ENCODE results near the gene NDUFS2. TPM values are rescaled to one million over a fixed set of nuclear protein-coding genes. Genes with fewer than 3 reads are reported as not detected.
"Not testable (repeated sequence)": the region's sequence is repeated elsewhere in the genome, so short reads cannot be mapped to it uniquely, and the experiment has no call there.

NDUFS2 gene
- total RNA-seq, 2 experiments from 2014 or later = 74.2 to 82.1 TPM

DNA sequence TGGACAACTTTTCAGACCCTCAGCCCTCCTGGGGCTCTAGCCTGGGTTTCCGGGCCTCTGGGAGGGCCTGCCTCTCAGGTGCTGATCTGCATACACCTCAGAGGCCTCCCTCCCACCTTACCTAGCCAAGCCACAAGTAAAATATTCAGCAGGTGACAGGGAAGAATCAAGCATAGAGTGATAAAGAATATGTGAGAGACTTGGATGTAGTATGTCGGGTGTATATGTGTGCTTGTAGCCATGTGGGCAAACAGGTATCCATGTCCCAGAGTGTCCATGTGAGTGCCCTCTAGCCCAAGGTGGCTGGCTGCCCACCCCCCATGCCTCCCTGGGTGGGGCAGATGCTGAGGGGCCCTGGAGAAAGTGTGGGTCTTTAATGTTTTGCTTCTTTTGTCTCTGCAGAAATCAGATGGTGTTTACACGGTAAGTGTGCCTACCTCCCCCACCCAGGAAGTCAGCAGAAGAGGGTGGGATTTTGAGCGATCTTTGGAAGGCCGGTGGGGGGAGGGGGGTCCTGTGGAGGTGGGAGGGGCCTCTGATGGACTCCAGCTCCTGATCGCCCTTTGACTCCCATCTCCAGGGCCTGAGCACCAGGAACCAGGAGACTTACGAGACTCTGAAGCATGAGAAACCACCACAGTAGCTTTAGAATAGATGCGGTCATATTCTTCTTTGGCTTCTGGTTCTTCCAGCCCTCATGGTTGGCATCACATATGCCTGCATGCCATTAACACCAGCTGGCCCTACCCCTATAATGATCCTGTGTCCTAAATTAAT lies 16.3 kb downstream of the NDUFS2 start:
- ChIA-PET POLR2A (no interaction called here), CTCF (interaction anchor here (1.1 to 3.6 kb wide), 6 partner anchors 9 to 164 kb away, joined by 3 to 21 read pairs (median 4); partner anchors contain the start of gene NDUFS2)
- H3K4me3 Mint-ChIP-seq = no peak overlapping the region
- DNase-seq = no peak
- peaks cover 50% of the 10 kb centered on the region for H3K4me1 Mint-ChIP-seq
- H3K27ac Mint-ChIP-seq = peak overlapping the region; percentile 82
- H3K27me3 Mint-ChIP-seq = no peaks in the 10 kb centered on the region
- peaks cover 17% of the 10 kb centered on the region for H3K36me3 Mint-ChIP-seq (ENCODE audit: low read depth)
- H3K9me3 Mint-ChIP-seq = no peaks in the 10 kb centered on the region

- H3K27me3 Mint-ChIP-seq = no peaks in the 10 kb centered on the region
- H3K4me1 Mint-ChIP-seq = peaks cover 46% of the 10 kb centered on the region
- no peak overlapping the region for H3K4me3 Mint-ChIP-seq
- peaks cover 10% of the 10 kb centered on the region for H3K36me3 Mint-ChIP-seq (ENCODE audit: low read depth)
- no peaks in the 10 kb centered on the region for H3K9me3 Mint-ChIP-seq
- ChIA-PET CTCF (interaction anchor here (1.0 to 3.6 kb wide), 8 partner anchors 10 to 163 kb away, joined by 3 to 21 read pairs (median 4); partner anchors contain the start of genes NDUFS2, NIT1 and PFDN2), POLR2A (no interaction called here)
- DNase-seq = no peak
- H3K27ac Mint-ChIP-seq = no peak overlapping the region
Observed at GRCh38 chr1:161219078-161219892, 17.1 kb downstream of the NDUFS2 start.

DNA sequence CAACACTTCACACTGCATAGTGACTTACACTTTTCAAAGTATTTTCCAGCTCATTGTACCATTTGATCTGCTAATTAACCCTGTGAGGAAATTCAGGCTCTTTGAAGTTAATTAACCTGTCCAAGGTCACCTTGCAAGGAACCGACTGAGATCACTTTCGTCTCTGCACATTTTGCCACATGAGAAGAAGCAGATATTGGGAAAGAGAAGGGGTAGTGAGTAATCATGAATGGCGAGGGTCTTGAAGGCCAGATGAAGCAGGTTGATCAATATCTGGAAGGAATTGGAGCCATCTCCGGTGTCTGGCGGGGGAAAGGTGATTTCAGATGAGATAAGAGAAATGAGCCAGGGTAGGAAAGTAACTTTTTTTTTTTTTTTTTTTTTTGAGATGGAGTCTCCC lies 17.8 kb downstream of the NDUFS2 start:
- H3K4me1 Mint-ChIP-seq = peaks cover 44% of the 10 kb centered on the region
- POLR2A ChIA-PET = no interaction called here
- H3K4me3 Mint-ChIP-seq = no peak overlapping the region
- CTCF ChIA-PET = interaction anchor here (1.0 to 3.6 kb wide), 9 partner anchors 10 to 162 kb away, joined by 3 to 21 read pairs (median 4); partner anchors contain the start of genes NDUFS2, NIT1 and PFDN2
- no peaks in the 10 kb centered on the region for H3K9me3 Mint-ChIP-seq
- H3K27ac Mint-ChIP-seq = no peak overlapping the region
- DNase-seq = no peak
- H3K36me3 Mint-ChIP-seq (ENCODE audit: low read depth) = peaks cover 5% of the 10 kb centered on the region
- no peaks in the 10 kb centered on the region for H3K27me3 Mint-ChIP-seq

GRCh38 chr1:161222175-161223019 lies 20.2 kb downstream of the NDUFS2 start:
- H3K4me1 Mint-ChIP-seq = peaks cover 51% of the 10 kb centered on the region
- DNase-seq = no peak
- ChIA-PET CTCF (interaction anchor here (0.6 to 3.0 kb wide), 6 partner anchors 8 to 160 kb away, joined by 3 to 14 read pairs (median 4); no protein-coding TSS in a partner anchor), POLR2A (no interaction called here)
- no peaks in the 10 kb centered on the region for H3K27me3 Mint-ChIP-seq
- H3K27ac Mint-ChIP-seq = no peak overlapping the region
- no peak overlapping the region for H3K4me3 Mint-ChIP-seq
- H3K9me3 Mint-ChIP-seq = no peaks in the 10 kb centered on the region
- H3K36me3 Mint-ChIP-seq (ENCODE audit: low read depth) = peaks cover under 1% of the 10 kb centered on the region

- POLR2A ChIA-PET = no interaction called here
- no peak overlapping the region for H3K4me3 Mint-ChIP-seq
- H3K4me1 Mint-ChIP-seq = peaks cover 48% of the 10 kb centered on the region
- CTCF ChIA-PET = interaction anchor here (0.8 to 4.4 kb wide), 9 partner anchors 8 to 174 kb away, joined by 3 to 23 read pairs (median 14); partner anchors contain the start of gene FCER1G
- H3K36me3 Mint-ChIP-seq (ENCODE audit: low read depth) = peaks cover 13% of the 10 kb centered on the region
- DNase-seq = no peak
- no peaks in the 10 kb centered on the region for H3K9me3 Mint-ChIP-seq
- no peaks in the 10 kb centered on the region for H3K27me3 Mint-ChIP-seq
- no peak overlapping the region for H3K27ac Mint-ChIP-seq
Observed at GRCh38 chr1:161223805-161224694, 21.9 kb downstream of the NDUFS2 start.

- H3K4me3 Mint-ChIP-seq, DNase-seq, POLR2A ChIA-PET, H3K27me3 Mint-ChIP-seq, H3K9me3 Mint-ChIP-seq: not testable (repeated sequence)
- Mint-ChIP-seq H3K36me3 (ENCODE audit: low read depth) (peaks cover 17% of the 10 kb centered on the region), H3K27ac (peak overlapping the region; percentile 93), H3K4me1 (peaks cover 45% of the 10 kb centered on the region)
- CTCF ChIA-PET = interaction anchor here (1.2 to 4.4 kb wide), 11 partner anchors 9 to 174 kb away, joined by 3 to 23 read pairs (median 14); partner anchors contain the start of genes FCER1G and NR1I3
Observed at GRCh38 chr1:161224695-161225087, 22.5 kb downstream of the NDUFS2 start.

DNA sequence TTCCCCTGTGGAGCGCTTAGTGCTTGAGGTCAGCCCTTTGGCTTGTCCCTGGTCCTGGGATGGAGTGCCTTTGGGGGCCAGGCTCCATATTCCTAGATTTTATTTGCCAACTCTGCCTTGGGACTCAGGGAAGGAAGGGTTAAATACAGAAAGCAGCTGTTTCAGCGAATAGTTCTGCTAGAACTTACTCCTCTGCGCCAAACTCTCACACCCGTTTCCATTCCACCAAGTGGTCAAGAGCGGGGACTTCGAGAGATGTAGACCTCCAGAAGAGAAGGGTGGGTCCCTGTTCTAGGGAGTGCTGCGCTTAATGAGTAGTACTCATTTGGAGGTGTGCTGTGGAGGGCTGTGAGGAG lies 23.0 kb downstream of the NDUFS2 start:
- ChIA-PET CTCF (interaction anchor here (0.6 to 4.4 kb wide), 37 partner anchors 9 to 540 kb away, joined by 3 to 38 read pairs (median 5); partner anchors contain the start of genes CFAP126, DEDD, FCER1G and NDUFS2), POLR2A (interaction anchor here (0.7 to 1.3 kb wide), 4 partner anchors 23 to 89 kb away, joined by 4 to 6 read pairs (median 4); partner anchors contain the start of genes NDUFS2, PPOX and SDHC)
- H3K9me3 Mint-ChIP-seq = no peaks in the 10 kb centered on the region
- H3K4me3 Mint-ChIP-seq = peak overlapping the region; percentile 95
- peaks cover 45% of the 10 kb centered on the region for H3K4me1 Mint-ChIP-seq
- H3K36me3 Mint-ChIP-seq (ENCODE audit: low read depth) = peaks cover 17% of the 10 kb centered on the region
- H3K27ac Mint-ChIP-seq = peak overlapping the region; percentile 93
- no peaks in the 10 kb centered on the region for H3K27me3 Mint-ChIP-seq
- no peak for DNase-seq

GRCh38 chr1:161225534-161226319 lies 23.6 kb downstream of the NDUFS2 start, which contains the start of gene TOMM40L:
TOMM40L (plus strand) TSS chr1:161226060; CDS start chr1:161226490, 430 bp downstream.
- peak within 1 kb of the TSS; percentile 95 for H3K4me3 Mint-ChIP-seq
- peak; percentile 94 for DNase-seq
- H3K27ac Mint-ChIP-seq = peak within 1 kb of the TSS; percentile 93
- CTCF ChIA-PET = interaction anchor here (0.5 to 4.4 kb wide), 46 partner anchors 10 to 541 kb away, joined by 3 to 38 read pairs (median 4); partner anchors contain the start of genes CFAP126, DEDD, FCER1G and NDUFS2
- peaks cover 44% of the 10 kb centered on the region for H3K4me1 Mint-ChIP-seq
- POLR2A ChIA-PET = interaction anchor here (0.7 to 1.3 kb wide), 4 partner anchors 23 to 88 kb away, joined by 4 to 6 read pairs (median 4); partner anchors contain the start of genes NDUFS2, PPOX and SDHC
- H3K36me3 Mint-ChIP-seq (ENCODE audit: low read depth) = peaks cover 20% of the 10 kb centered on the region
- no peaks in the 10 kb centered on the region for H3K9me3 Mint-ChIP-seq
- no peaks in the 10 kb centered on the region for H3K27me3 Mint-ChIP-seq

DNA sequence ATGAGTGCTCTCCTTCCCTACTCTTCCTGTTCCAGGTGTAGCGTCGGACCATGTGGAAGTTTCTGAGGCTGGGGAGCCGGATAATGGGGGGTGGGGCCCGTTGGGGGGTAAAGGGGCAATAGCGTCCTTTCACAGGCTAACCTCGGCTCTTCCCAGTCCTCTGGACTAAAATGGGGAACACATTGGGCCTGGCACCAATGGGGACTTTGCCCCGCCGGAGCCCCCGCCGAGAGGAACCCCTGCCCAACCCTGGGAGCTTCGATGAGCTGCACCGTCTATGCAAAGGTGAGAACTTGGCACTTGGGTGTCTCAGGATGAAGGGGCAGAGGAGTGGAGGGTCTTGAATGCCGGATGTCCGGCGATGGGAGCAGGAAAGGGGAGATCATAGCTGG lies 24.1 kb downstream of the NDUFS2 start:
- Mint-ChIP-seq H3K27me3 (no peaks in the 10 kb centered on the region), H3K4me3 (peak overlapping the region; percentile 95), H3K36me3 (ENCODE audit: low read depth) (peaks cover 21% of the 10 kb centered on the region), H3K4me1 (peaks cover 48% of the 10 kb centered on the region), H3K27ac (peak overlapping the region; percentile 93), H3K9me3 (no peaks in the 10 kb centered on the region)
- CTCF ChIA-PET = interaction anchor here (0.5 to 4.4 kb wide), 35 partner anchors 9 to 524 kb away, joined by 3 to 38 read pairs (median 6); partner anchors contain the start of genes CFAP126, FCER1G, NDUFS2 and NR1I3
- no peak for DNase-seq
- POLR2A ChIA-PET = interaction anchor here (1.3 kb wide), 1 partner anchor 24 kb away, joined by 6 read pairs; the partner anchor contains the start of gene NDUFS2

- H3K4me1 Mint-ChIP-seq = peaks cover 48% of the 10 kb centered on the region
- ChIA-PET POLR2A (no interaction called here), CTCF (interaction anchor here (0.6 to 4.4 kb wide), 18 partner anchors 9 to 157 kb away, joined by 3 to 38 read pairs (median 9); partner anchors contain the start of genes CFAP126, FCER1G, PPOX and SDHC)
- no peak for DNase-seq
- H3K27ac Mint-ChIP-seq = peak overlapping the region; percentile 93
- H3K27me3 Mint-ChIP-seq = no peaks in the 10 kb centered on the region
- no peaks in the 10 kb centered on the region for H3K9me3 Mint-ChIP-seq
- peak overlapping the region; percentile 95 for H3K4me3 Mint-ChIP-seq
- H3K36me3 Mint-ChIP-seq (ENCODE audit: low read depth) = peaks cover 21% of the 10 kb centered on the region
Observed at GRCh38 chr1:161226759-161227158, 24.6 kb downstream of the NDUFS2 start.
